ENCODE measurements around the gene LRCH1.

LRCH1 gene

GRCh38 chr13:46565808-46566750 is 13.1 kb downstream of the LRCH1 start:
- DNase-seq = no peak

- no peak for DNase-seq
Observed at GRCh38 chr13:46567671-46568070, 14.7 kb downstream of the LRCH1 start.

- no peak for DNase-seq
Observed at GRCh38 chr13:46569456-46569855, 16.5 kb downstream of the LRCH1 start.

GRCh38 chr13:46570273-46570672 is 17.3 kb downstream of the LRCH1 start:
- DNase-seq = no peak

- DNase-seq = no peak
Observed at GRCh38 chr13:46571189-46571908, 18.4 kb downstream of the LRCH1 start.

DNA sequence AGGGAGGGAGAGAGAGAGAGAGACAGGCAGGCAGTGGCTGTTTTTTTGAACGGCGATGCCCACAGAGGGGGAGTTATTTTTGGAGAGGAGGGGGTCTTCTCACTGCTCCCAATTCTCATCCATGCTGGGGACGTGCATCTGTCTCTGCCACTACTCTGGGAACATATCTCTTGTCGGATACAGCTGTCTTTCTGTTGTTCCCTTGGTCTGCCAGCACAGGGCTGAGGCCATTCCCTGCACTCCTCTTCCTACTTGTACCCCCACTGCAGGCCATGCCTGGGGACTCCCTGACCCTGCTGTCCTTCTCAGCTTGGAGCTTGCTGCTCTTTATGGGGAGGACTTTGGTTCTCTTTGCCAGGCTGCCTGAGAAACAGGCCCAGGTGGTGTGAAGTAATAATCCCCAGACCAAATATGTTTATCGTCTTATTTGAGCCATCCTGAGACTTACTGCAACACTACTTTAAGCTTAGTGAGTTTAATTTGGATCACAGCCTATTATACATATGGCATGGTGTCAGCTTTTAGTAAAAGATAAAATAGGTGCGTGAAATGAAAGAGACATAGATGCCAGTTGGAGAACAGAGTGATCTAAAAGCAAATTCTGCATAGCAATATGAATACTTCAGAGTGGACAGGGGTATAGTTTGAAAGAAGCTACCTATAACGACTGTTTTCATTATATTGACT is 19.1 kb downstream of the LRCH1 start:
- DNase-seq = no peak

- no peak for DNase-seq
Observed at GRCh38 chr13:46572752-46573431, 19.9 kb downstream of the LRCH1 start.

GRCh38 chr13:46575301-46575771 is 22.4 kb downstream of the LRCH1 start:
- DNase-seq = no peak

- no peak for DNase-seq
Observed at GRCh38 chr13:46575818-46576221, 22.9 kb downstream of the LRCH1 start.

DNA sequence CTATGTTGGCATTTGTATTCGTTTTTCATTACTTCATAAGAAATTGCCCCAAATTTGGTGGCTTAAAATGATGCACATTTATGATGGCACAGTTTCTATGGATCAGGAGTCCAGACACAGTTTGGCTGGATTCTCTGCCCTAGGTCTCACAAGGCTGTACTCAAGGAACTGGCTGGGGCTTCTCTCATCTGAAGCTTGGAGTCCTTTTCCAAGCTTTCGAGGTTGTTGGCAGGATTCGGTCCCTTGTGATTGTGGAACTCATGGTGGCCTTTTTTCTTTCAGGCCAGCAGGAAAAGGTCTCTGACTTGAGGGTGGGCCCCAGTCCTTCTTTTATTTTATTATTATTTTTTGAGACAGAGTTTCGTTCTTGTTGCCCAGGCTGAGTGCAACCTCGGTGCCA is 23.8 kb downstream of the LRCH1 start:
- DNase-seq = no peak

DNA sequence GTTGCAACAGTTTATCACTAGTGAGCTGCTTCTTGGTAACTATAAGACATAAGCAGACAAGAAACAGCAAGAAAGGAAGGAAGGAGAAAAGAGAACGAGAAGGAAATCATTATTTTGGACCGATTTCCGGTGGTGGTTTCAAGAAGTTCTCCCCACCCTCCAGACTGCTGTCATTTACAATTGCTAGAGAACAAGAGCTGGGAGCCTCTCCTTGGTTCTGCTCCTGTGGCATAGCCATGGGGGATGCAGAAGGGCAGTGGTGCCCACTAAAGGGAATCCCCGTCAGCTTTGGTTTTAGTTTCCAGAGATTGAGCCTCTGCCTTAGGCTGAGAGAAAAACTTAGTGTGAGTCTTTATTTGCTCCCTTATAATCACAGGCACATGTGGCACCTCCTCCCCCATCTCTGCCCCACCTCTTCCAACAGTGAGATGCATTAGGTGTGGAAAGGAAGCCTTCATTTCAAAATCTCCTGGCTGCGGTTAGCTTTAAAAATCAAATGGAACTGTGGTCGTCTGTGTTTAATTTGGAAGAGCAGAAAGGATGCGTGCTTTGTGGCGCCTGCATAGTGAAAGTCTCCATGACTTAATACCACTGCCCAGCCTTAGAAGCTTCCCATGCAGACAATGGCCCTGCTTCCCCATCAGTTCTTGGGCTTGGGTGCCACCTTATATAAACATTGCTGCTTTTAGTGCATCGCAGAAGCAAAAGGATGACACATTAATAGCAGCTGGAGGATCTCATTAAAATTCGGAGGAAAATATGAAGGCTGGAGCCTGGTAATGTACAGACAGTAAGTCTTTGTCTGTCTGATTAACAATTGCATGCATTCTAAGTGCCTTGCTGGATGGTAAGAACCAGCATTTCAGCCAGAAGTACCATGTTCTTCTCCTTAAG is 25.0 kb downstream of the LRCH1 start:
- DNase-seq = no peak

- DNase-seq = no peak
Observed at GRCh38 chr13:46578590-46578975, 25.6 kb downstream of the LRCH1 start.

DNA sequence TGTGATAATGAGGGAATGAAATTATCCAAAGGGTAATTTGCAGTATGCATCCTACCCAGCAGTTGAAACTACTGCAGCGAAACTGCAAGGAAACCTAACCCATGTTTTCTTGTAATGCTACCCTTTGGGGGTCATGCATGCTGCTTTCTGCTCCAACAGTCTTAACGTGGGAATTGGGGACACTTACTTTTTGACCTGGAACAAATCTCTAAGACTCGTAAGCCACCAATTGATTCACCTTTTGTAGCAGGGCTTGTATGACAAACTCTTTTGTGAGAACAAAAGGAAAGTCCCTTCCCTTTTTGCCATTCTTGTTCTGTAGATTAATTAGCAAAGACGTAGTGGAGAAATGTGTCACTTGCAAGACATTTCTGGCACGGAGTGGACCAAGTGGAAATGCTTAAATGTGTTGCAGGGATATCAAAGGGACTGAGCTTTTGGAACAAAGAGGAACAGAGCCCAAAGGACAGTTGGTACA is 27.4 kb downstream of the LRCH1 start:
- no peak for DNase-seq

DNA sequence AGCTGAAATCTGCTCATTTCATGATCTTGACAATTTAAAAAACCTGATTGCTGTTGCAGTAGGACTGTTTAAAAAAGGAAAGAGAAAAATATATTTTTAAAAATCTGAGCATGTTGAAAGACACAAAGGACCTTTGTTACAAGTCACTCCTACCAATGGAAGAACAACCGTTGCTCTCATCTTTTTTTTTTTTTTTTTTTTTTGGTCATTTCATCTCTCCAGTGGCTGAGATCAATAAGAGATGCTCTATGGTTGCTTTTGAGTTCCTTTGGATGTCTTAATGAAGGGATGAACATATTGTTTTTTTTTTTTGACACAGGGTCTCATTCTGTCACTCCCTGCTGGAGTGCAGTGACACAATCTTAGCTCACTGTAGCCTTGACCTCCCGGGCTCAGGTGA is 29.2 kb downstream of the LRCH1 start:
- no peak for DNase-seq

DNA sequence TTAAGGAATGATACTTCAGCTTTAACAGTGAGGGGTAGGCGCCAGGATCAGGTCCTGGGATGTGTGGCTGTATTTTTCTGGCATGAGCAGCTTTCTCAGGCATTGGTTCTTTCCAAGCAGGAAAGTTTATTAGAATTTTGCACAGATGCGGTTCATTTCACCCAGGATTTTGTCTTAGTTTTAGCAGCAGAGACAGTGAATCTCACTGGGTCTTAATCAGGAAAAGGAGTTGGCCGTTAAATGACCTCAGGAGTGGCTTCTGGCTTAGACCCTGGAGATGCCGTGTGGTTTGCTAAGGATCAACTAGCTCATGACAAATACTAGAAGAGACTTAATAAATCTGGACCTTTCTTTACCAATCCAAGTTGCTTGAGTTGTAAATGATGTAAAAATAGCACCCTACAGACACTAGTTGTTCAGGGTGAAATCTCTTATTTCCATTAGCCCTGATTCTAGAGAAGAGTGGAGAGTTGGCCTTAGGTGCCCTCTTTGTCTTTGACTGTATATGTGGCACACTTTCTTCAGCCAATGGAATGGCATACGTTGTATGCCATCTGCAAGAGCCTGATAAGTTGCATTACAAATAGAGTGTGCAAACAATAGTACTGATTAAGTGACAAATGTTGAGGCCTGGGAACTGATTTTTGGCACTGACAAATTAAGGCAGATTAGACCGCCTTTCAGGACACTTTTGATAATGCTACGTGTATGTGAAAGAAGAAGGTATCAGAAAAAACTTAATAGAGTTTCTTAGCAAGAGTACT is 34.0 kb downstream of the LRCH1 start:
- no peak for DNase-seq

GRCh38 chr13:46587807-46588418 is 34.9 kb downstream of the LRCH1 start:
- DNase-seq = no peak

DNA sequence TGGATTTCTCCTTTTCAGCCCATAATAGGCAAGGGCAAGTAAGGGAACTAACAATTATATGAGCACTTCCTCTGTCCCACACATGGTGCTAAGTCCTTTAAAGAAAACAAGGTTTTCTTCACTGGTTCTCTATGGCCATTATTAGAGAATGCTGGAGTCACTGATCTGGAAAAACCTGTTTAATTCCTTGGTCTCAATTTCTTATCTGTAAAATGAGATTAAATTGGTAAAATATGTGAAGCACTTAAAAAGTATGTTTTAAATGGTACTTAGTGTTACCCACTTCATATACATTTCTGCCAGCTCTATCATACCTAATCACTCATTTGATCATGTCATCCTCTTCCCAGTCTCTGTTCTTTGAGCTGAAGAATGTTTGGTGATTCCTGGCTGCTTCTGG is 39.4 kb downstream of the LRCH1 start:
- DNase-seq = no peak

DNA sequence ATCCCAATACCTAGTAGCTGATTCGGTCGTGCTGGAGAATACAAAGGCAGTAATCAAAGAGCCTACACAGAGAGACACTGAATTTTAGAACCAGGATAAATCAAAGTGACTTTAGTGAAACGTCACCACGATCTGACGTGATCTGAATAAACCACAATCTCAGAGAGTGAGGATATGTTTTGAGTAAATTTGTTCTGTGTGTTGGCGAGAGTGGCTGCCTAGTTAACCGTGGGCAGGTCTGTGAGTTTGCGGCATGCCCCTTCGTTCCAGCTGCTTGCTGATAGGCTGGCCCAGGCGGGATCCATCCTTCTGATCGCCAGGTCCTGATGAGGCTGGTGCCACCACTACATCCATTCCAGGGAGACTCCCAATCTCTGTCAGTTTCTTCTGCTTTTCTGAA is 40.4 kb downstream of the LRCH1 start:
- DNase-seq = no peak

GRCh38 chr13:46594374-46595078 is 41.6 kb downstream of the LRCH1 start:
- no peak for DNase-seq
